Ramos (cell line): ENCODE results near the gene CHMP6.
"Not testable (repeated sequence)": the region's sequence is repeated elsewhere in the genome, so short reads cannot be mapped to it uniquely, and the experiment has no call there.

Experiments used
- in situ Hi-C: fragments of 300-500 bp; cut with MboI; formaldehyde crosslinking; loops from one replicate; pipeline ENCODE4 v1.14.3; 2022; ENCODE audit warnings: low sequenced_read_pairs; ENCODE audit not compliant: unreplicated experiment

The CHMP6 gene

GRCh38 chr17:81025741-81026129 is 34.1 kb downstream of the CHMP6 start:
- in situ Hi-C loops = no loop called here

- in situ Hi-C loops = no loop called here
Measured at GRCh38 chr17:81026266-81027036, 34.8 kb downstream of the CHMP6 start.

- in situ Hi-C loops = no loop called here
Measured at GRCh38 chr17:81027038-81027437, 35.4 kb downstream of the CHMP6 start.

GRCh38 chr17:81027591-81028505 is 36.2 kb downstream of the CHMP6 start:
- in situ Hi-C loops = no loop called here

GRCh38 chr17:81028506-81028858 is 36.8 kb downstream of the CHMP6 start:
- in situ Hi-C loops = no loop called here

- in situ Hi-C loops = no loop called here
Measured at GRCh38 chr17:81029859-81030258, 38.2 kb downstream of the CHMP6 start.

- in situ Hi-C loops = not testable (repeated sequence)
Measured at GRCh38 chr17:81030312-81030711, 38.7 kb downstream of the CHMP6 start.

GRCh38 chr17:81030741-81031565 is 39.3 kb downstream of the CHMP6 start:
- in situ Hi-C loops = no loop called here

- in situ Hi-C loops = no loop called here
Measured at GRCh38 chr17:81031566-81032550, 40.2 kb downstream of the CHMP6 start.

- in situ Hi-C loops = no loop called here
Measured at GRCh38 chr17:81032641-81033480, 41.2 kb downstream of the CHMP6 start.

GRCh38 chr17:81033535-81034167 is 42.0 kb downstream of the CHMP6 start:
- in situ Hi-C loops = no loop called here

GRCh38 chr17:81034168-81034777 is 42.6 kb downstream of the CHMP6 start:
- in situ Hi-C loops = no loop called here

- in situ Hi-C loops = no loop called here
Measured at GRCh38 chr17:81034779-81035520, 43.3 kb downstream of the CHMP6 start, which contains the start of gene BAIAP2. BAIAP2 (plus strand) TSS chr17:81035151; CDS start chr17:81035255, 104 bp downstream.

GRCh38 chr17:81035521-81036196 is 44.0 kb downstream of the CHMP6 start:
- in situ Hi-C loops = no loop called here

GRCh38 chr17:81036197-81036941 is 44.7 kb downstream of the CHMP6 start:
- in situ Hi-C loops = no loop called here
